B cell (primary cell): Measurements from ENCODE around the gene TBC1D25. TPM values are rescaled to one million over a fixed set of nuclear protein-coding genes. Genes with fewer than 3 reads are reported as not detected.

Experiments
- ATAC-seq: fragments of 200-7000 bp; cut with Tn5 transposase; one replicate; pipeline ENCODE4 v1.10.0; 2021; ENCODE audit warnings: low read depth, mild to moderate bottlenecking, moderate number of reproducible peaks, moderate library complexity
- CTCF ChIA-PET: fragments of 350-600 bp; sonication (Branson Sonifier 250); formaldehyde crosslinking; loops from one replicate; lab custom pipeline; 2021; ENCODE audit warnings: antibody characterized with exemption, inconsistent platforms; lab: Charles Lee
- POLR2A ChIA-PET: fragments of 350-600 bp; sonication (Branson Sonifier 250); formaldehyde crosslinking; loops from one replicate; lab custom pipeline; 2021; ENCODE audit warnings: antibody characterized with exemption; lab: Charles Lee
- DNase-seq: peaks from one replicate; pipeline ENCODE4 v3.0.0; 2013
- H2AFZ ChIP-seq: 2 replicates; pipeline ENCODE4 v1.6.1; 2012; ENCODE audit warnings: mild to moderate bottlenecking, low read depth, low read length; ENCODE audit not compliant: insufficient read depth, poor library complexity, severe bottlenecking
- H3K27ac ChIP-seq, 2 donors: 1 replicate in 1 of 2; 2 replicates in 1 of 2; pipeline ENCODE4 v1.5.1; 2012 to 2013; ENCODE audit warnings: low read length in 2 of 2, mild to moderate bottlenecking in 2 of 2, moderate library complexity in 1 of 2
- H3K27me3 ChIP-seq, 4 experiments: fragments of 200-600 bp in 1 of 4; sonication (generic) in 1 of 4; replicated peaks in 1 of 4; 1 replicate in 2 of 4; 2 replicates in 2 of 4; pipeline versions ENCODE4 v1.6.1 to v1.7.0; 2013 to 2016; ENCODE audit warnings: low read length in 3 of 4, mild to moderate bottlenecking in 2 of 4, mixed read lengths in 1 of 4, moderate library complexity in 1 of 4; ENCODE audit not compliant: insufficient read depth in 4 of 4, control insufficient read depth in 3 of 4; ENCODE audit errors: control extremely low read depth in 1 of 4
- H3K36me3 ChIP-seq, 2 experiments: replicated peaks in 1 of 2; 1 replicate in 1 of 2; 2 replicates in 1 of 2; pipeline versions ENCODE4 v1.6.1 to v1.7.1; 2013; ENCODE audit warnings: low read length in 1 of 2; ENCODE audit not compliant: insufficient read depth in 2 of 2, control insufficient read depth in 1 of 2; ENCODE audit errors: control extremely low read depth in 1 of 2, extremely low read depth in 1 of 2
- H3K4me1 ChIP-seq, 2 donors: fragments of 200-600 bp in 1 of 2; sonication (generic) in 1 of 2; 1 replicate in 1 of 2; 2 replicates in 1 of 2; pipeline versions ENCODE4 v1.5.1 to v1.6.1; 2013 to 2017; ENCODE audit warnings: low read length in 2 of 2; ENCODE audit not compliant: control insufficient read depth in 2 of 2, insufficient read depth in 2 of 2
- H3K4me2 ChIP-seq: replicated peaks from 2 replicates; pipeline ENCODE3; 2012; ENCODE audit warnings: mild to moderate bottlenecking, low read depth, low read length; ENCODE audit not compliant: poor library complexity, severe bottlenecking
- H3K4me3 ChIP-seq, 5 experiments: fragments of 200-600 bp in 1 of 5; sonication (generic) in 1 of 5; 1 replicate in 3 of 5; 2 replicates in 2 of 5; pipeline versions ENCODE4 v1.5.1 to v1.7.0; 2011 to 2016; ENCODE audit warnings: low read length in 4 of 5, mild to moderate bottlenecking in 4 of 5, low read depth in 2 of 5, control low read depth in 1 of 5, moderate library complexity in 1 of 5; ENCODE audit not compliant: insufficient read depth in 1 of 5; ENCODE audit errors: control extremely low read depth in 1 of 5, extremely low read depth in 1 of 5
- H3K79me2 ChIP-seq: fragments of 200-600 bp; sonication (generic); one replicate; pipeline ENCODE4 v1.6.0; 2016; ENCODE audit warnings: low read length; ENCODE audit not compliant: control insufficient read depth, insufficient read depth
- H3K9ac ChIP-seq: fragments of 200-600 bp; sonication (generic); 2 replicates; pipeline ENCODE4 v1.6.1; 2017; ENCODE audit warnings: mild to moderate bottlenecking, low read length, moderate library complexity
- H3K9me3 ChIP-seq, 3 donors: one replicate each; pipeline versions ENCODE4 v1.6.1 to v1.7.1; 2013; ENCODE audit warnings: low read length in 2 of 3; ENCODE audit not compliant: control insufficient read depth in 2 of 3, insufficient read depth in 1 of 3; ENCODE audit errors: control extremely low read depth in 1 of 3
- H4K20me1 ChIP-seq: 2 replicates; pipeline ENCODE4 v1.6.0; 2012; ENCODE audit warnings: mild to moderate bottlenecking, low read length; ENCODE audit not compliant: insufficient read depth, control insufficient read depth, poor library complexity, severe bottlenecking
- H3K27ac Mint-ChIP-seq: one replicate; pipeline ENCODE4 v1.8.0; 2021; ENCODE audit warnings: mixed read lengths
- H3K27me3 Mint-ChIP-seq: one replicate; pipeline ENCODE4 v1.8.0; 2021; ENCODE audit warnings: mixed read lengths
- H3K4me1 Mint-ChIP-seq: one replicate; pipeline ENCODE4 v1.8.0; 2021; ENCODE audit warnings: mixed read lengths
- H3K4me3 Mint-ChIP-seq: one replicate; pipeline ENCODE4 v1.8.0; 2021; ENCODE audit warnings: mixed read lengths
- H3K9me3 Mint-ChIP-seq: one replicate; pipeline ENCODE4 v1.8.0; 2022; ENCODE audit warnings: mixed read lengths; ENCODE audit not compliant: insufficient read depth
- EZH2 ChIP-seq: IDR thresholded peaks from 2 replicates; pipeline ENCODE4 v1.6.1; 2012; ENCODE audit warnings: borderline replicate concordance, low read depth, mild to moderate bottlenecking, moderate library complexity, low read length; ENCODE audit not compliant: insufficient read depth, poor library complexity, severe bottlenecking
- WGBS: methylation state at CpG from one replicate; pipeline ENCODE4 v1.1.5; 2013; ENCODE audit warnings: missing lambda C conversion rate; ENCODE audit not compliant: insufficient coverage; 5-methylcytosine and 5-hydroxymethylcytosine counted together
- intact Hi-C: fragments of 100-400 bp; cut with micrococcal nuclease; formaldehyde crosslinking; loops from one replicate; pipeline ENCODE4 v1.10.0; 2022
- polyA plus RNA-seq: library from polyadenylated mRNA; depleted of rRNA; stranded (reverse); fragments of >200 nt; gene quantifications from 2 replicates; pipeline ENCODE4 v1.2.3, GENCODE V29; 2012
- total RNA-seq, 2 donors: library from RNA; stranded (reverse); fragments of 120-200 nt in 1 of 2; gene quantifications; 1 replicate in 1 of 2; 2 replicates in 1 of 2; pipeline versions ENCODE4 v1.2.3 to v1.2.4, GENCODE V29; 2013 to 2022
- TF ChIP-seq, protein P1 (sequence below): fragments of 200-600 bp; IDR thresholded peaks from one replicate; pipeline ENCODE4 v1.8.0; 2022; ENCODE audit warnings: antibody characterized with exemption, mild to moderate bottlenecking

TBC1D25 gene
- total and polyA plus RNA-seq, 2 donors (not counting 1 experiment from before 2014, with no cell fraction given) = 24.6 to 31.5 TPM

DNA sequence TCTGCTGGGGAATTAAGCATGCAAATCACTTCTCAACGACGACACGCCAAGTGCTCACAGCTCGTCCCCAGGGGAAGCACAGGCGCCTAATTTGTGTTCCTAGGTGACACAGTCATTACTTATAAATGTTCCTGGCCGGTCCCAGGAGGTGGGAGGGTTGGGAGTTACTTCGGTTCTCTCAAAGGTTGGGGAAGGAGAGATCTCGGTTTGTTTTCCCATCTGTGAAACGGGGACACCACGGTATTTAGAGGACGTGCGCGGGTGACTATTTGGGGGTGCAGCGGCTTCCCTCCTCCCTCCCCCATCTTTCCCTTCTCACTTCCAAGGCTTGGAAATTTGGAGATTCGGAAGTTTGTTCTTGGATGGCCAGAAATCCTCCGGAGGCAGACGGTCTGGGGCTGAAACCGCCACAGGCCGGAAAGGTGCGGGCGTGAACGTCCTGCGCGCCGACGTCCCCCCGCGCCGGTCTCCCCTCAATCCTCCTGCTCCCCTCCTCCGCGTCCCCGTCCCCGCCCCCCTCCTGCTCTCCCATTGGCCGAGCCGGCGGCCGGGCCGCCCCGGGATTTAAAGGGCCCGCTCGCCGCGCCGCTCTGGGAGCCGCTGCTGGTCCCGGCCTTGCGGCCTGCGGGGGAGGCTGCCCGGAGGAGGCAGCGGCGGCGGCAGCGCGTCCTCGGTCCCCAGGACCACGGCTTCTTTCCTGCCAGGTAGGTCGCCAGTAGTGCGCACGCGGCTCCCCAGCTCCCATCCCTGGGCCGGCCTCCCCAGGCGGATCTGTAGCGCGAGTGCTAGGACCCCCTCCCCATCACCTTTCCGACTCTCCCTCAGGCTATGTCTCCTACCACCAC, 30.9 kb upstream of the TBC1D25 start, which contains the start of gene PORCN:
Gene PORCN, plus strand, starts transcription at position 593 of the 845 bp plus-strand sequence. CDS start 829 bp downstream, outside the sequence.
- H3K27ac Mint-ChIP-seq = peak within 1 kb of the TSS; percentile 96
- H3K4me1 ChIP-seq = peaks cover 3 to 13% of the 10 kb centered on the region in 2 donors
- peaks cover 12% of the 10 kb centered on the region for H3K4me1 Mint-ChIP-seq
- ChIA-PET POLR2A (interaction anchor here (0.6 to 2.3 kb wide), 4 partner anchors 13 to 1257 kb away, joined by 4 to 7 read pairs (median 4); partner anchors contain the start of genes EBP, RBM3 and TBC1D25), CTCF (no interaction called here)
- peak within 1 kb of the TSS; percentile 58 to 82 (median 74) for H3K4me3 ChIP-seq
- H3K9me3 Mint-ChIP-seq = no peaks in the 10 kb centered on the region
- peak within 1 kb of the TSS; percentile 64 for H2AFZ ChIP-seq
- WGBS = under 1% methylated on average over 39 of the region's 65 CpGs
- no peaks in the 10 kb centered on the region for H3K36me3 ChIP-seq
- H3K4me2 ChIP-seq = peak within 1 kb of the TSS; percentile 80
- peak; percentile 82 for DNase-seq
- H3K4me3 Mint-ChIP-seq = peak within 1 kb of the TSS; percentile 92
- TF ChIP-seq EZH2 = no peak
- TF ChIP-seq, protein P1, sequence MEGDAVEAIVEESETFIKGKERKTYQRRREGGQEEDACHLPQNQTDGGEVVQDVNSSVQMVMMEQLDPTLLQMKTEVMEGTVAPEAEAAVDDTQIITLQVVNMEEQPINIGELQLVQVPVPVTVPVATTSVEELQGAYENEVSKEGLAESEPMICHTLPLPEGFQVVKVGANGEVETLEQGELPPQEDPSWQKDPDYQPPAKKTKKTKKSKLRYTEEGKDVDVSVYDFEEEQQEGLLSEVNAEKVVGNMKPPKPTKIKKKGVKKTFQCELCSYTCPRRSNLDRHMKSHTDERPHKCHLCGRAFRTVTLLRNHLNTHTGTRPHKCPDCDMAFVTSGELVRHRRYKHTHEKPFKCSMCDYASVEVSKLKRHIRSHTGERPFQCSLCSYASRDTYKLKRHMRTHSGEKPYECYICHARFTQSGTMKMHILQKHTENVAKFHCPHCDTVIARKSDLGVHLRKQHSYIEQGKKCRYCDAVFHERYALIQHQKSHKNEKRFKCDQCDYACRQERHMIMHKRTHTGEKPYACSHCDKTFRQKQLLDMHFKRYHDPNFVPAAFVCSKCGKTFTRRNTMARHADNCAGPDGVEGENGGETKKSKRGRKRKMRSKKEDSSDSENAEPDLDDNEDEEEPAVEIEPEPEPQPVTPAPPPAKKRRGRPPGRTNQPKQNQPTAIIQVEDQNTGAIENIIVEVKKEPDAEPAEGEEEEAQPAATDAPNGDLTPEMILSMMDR = no peak
- no peaks in the 10 kb centered on the region for H3K79me2 ChIP-seq
- peak within 1 kb of the TSS; percentile 89 to 92 for H3K27ac ChIP-seq
- intact Hi-C loops = loop anchor here (1.0 to 5.0 kb wide), 4 partner anchors 31 to 66 kb away; partner anchors contain the start of genes FTSJ1, RBM3 and TBC1D25
- peak; percentile 92 for ATAC-seq
- H3K9ac ChIP-seq = peak within 1 kb of the TSS; percentile 78
- no peaks in the 10 kb centered on the region for H3K27me3 Mint-ChIP-seq
- H4K20me1 ChIP-seq = no peaks in the 10 kb centered on the region
- no peaks in the 10 kb centered on the region for H3K9me3 ChIP-seq
- no peaks in the 10 kb centered on the region for H3K27me3 ChIP-seq

- CTCF ChIA-PET = no interaction called here
- H3K4me2 ChIP-seq = peak overlapping the region; percentile 80
- H3K9me3 ChIP-seq = no peaks in the 10 kb centered on the region
- peak overlapping the region; percentile 64 for H2AFZ ChIP-seq
- peaks cover 3 to 13% of the 10 kb centered on the region in 2 donors for H3K4me1 ChIP-seq
- no peak for ATAC-seq
- POLR2A ChIA-PET = no interaction called here
- H4K20me1 ChIP-seq = no peaks in the 10 kb centered on the region
- peak overlapping the region; percentile 28 to 92 for H3K27ac ChIP-seq
- H3K4me3 Mint-ChIP-seq = peak overlapping the region; percentile 92
- TF ChIP-seq, protein P1 = no peak
- intact Hi-C loops = loop anchor here (5.0 kb wide), 1 partner anchor 42 kb away; no protein-coding TSS in a partner anchor
- no peaks in the 10 kb centered on the region for H3K36me3 ChIP-seq
- 21% methylated on average over 2 of the region's 16 CpGs for WGBS
- no peaks in the 10 kb centered on the region for H3K27me3 Mint-ChIP-seq
- H3K27me3 ChIP-seq = no peaks in the 10 kb centered on the region
- no peaks in the 10 kb centered on the region for H3K9me3 Mint-ChIP-seq
- peak overlapping the region in 4 of 5 experiments; percentile 58 to 82 (median 74) for H3K4me3 ChIP-seq
- H3K4me1 Mint-ChIP-seq = peaks cover 12% of the 10 kb centered on the region
- no peak for DNase-seq
- peak overlapping the region; percentile 82 for H3K27ac Mint-ChIP-seq
- H3K9ac ChIP-seq = peak overlapping the region; percentile 78
- no peaks in the 10 kb centered on the region for H3K79me2 ChIP-seq
Observed at GRCh38 chrX:48509245-48509590, 30.3 kb upstream of the TBC1D25 start.
